Thyroid gland (tissue), 4 donors: Measurements from ENCODE around the gene MOGAT2.

ENCODE experiments used
- POLR2A ChIP-seq, 2 donors: fragments of 450-650 bp; IDR thresholded peaks; one replicate each; pipeline ENCODE4 v1.6.1; 2017; ENCODE audit warnings: antibody characterized with exemption in 2 of 2, mild to moderate bottlenecking in 2 of 2, moderate library complexity in 1 of 2
- TF ChIP-seq, protein P1 (sequence below), 6 experiments: fragments of 200-600 bp in 3 of 6; fragments of 450-650 bp in 3 of 6; sonication (generic) in 3 of 6; IDR thresholded peaks; one replicate each; pipeline ENCODE4 v1.5.1; 2016 to 2019; ENCODE audit warnings: antibody characterized with exemption in 6 of 6, mild to moderate bottlenecking in 2 of 6, inconsistent platforms in 1 of 6, moderate library complexity in 1 of 6

DNA sequence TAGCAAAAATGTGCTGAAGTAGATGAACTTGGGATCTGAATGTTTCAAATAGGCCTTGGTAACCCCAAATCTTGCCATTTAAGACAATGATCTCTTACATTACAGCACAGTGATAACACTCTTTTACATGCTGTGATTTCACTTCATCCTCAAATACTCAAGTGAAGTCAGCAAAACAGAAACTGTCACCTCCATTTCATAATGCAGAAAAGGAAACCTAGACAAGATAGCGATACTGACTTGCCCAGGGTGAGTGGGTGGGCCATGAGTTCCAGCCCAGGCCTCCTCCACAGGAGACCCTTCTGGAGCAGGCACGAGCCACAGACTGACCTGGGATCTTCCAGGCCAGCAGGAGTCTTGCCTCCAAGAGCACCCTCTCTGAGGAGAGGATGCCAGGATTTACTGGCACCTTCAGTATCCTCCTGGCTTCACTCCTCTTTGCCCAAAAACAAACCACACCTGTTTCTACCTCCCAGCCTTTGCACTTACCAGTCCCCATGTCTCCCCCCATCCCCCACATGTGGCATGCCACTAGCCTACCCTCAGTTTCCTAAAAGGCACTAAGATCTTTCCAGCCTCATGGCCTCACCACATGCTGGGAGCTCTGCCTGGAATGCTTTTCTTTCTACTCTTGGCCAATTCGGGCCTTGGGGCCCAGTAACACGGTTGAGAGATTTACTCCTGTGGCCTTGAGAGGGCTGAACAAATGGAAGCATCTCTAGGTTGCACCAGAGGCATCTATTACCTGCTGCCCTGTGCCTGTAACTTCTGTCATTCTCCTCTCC is 49.0 kb downstream of the MOGAT2 start:
- TF ChIP-seq POLR2A (IDR thresholded peaks at IDR 0.05), result no peak
- TF ChIP-seq, protein P1, sequence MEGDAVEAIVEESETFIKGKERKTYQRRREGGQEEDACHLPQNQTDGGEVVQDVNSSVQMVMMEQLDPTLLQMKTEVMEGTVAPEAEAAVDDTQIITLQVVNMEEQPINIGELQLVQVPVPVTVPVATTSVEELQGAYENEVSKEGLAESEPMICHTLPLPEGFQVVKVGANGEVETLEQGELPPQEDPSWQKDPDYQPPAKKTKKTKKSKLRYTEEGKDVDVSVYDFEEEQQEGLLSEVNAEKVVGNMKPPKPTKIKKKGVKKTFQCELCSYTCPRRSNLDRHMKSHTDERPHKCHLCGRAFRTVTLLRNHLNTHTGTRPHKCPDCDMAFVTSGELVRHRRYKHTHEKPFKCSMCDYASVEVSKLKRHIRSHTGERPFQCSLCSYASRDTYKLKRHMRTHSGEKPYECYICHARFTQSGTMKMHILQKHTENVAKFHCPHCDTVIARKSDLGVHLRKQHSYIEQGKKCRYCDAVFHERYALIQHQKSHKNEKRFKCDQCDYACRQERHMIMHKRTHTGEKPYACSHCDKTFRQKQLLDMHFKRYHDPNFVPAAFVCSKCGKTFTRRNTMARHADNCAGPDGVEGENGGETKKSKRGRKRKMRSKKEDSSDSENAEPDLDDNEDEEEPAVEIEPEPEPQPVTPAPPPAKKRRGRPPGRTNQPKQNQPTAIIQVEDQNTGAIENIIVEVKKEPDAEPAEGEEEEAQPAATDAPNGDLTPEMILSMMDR (IDR thresholded peaks at IDR 0.05), result no peak
